Measurements from ENCODE around the gene PRMT7. TPM values are rescaled to one million over a fixed set of nuclear protein-coding genes. Genes with fewer than 3 reads are reported as not detected.
A peak's percentile ranks its signal among the peaks of the same experiment; 100 is the strongest.

PRMT7 gene
- total and polyA plus RNA-seq, 8 donors = 11.6 to 47.9 (median 17.9) TPM

DNA sequence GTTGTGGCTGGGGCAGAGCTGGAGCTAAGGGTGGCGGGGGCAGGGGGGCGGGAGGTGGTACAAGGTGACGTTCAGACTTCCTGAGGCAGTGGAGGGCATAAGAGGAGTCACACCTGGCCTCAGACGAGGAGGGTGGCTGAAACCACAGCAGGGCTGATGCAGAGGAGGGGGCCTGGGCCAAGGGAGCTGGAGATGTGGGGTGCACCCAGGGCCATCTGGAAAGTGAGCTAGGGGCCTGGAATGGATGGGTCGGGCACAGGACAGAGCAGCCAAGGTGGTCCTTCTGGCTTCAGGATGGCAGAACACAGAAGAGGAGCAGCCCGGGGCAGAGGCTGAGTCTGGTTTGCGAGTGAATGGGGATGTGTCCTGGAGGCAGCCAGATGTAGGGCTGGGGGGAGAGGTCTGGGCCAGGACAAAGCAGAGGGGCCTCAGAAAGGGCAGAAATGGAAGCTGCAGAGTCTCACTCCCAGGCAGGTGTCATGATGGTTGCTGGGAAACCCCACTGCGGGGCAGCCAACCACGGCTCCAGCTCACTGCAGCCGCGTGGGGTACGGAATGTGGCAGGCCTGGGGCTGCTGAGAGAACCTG lies 57.6 kb downstream of the PRMT7 start:
- no peak for FAIRE-seq
- WGBS, 2 donors = 84 to 86% methylated on average over 12 of the region's 12 CpGs
- ATAC-seq = no peak

GRCh38 chr16:68369168-68369567 lies 58.3 kb downstream of the PRMT7 start:
- intact Hi-C loops (cut with DNase I) = no loop called here
- no peak overlapping the region for H3K4me3 ChIP-seq
- TF ChIP-seq, protein P1, sequence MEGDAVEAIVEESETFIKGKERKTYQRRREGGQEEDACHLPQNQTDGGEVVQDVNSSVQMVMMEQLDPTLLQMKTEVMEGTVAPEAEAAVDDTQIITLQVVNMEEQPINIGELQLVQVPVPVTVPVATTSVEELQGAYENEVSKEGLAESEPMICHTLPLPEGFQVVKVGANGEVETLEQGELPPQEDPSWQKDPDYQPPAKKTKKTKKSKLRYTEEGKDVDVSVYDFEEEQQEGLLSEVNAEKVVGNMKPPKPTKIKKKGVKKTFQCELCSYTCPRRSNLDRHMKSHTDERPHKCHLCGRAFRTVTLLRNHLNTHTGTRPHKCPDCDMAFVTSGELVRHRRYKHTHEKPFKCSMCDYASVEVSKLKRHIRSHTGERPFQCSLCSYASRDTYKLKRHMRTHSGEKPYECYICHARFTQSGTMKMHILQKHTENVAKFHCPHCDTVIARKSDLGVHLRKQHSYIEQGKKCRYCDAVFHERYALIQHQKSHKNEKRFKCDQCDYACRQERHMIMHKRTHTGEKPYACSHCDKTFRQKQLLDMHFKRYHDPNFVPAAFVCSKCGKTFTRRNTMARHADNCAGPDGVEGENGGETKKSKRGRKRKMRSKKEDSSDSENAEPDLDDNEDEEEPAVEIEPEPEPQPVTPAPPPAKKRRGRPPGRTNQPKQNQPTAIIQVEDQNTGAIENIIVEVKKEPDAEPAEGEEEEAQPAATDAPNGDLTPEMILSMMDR (IDR thresholded peaks at IDR 0.05) = no peak
- whole genome bisulfite sequencing, 2 donors = 88 to 90% methylated on average over 3 to 4 of the region's 4 CpGs
- no peaks in the 10 kb centered on the region for H3K9me3 ChIP-seq
- H3K27ac ChIP-seq = no peak overlapping the region
- no peak for ATAC-seq
- no peaks in the 10 kb centered on the region for H3K4me1 ChIP-seq
- DNase-seq = peak in 2 of 6 donors; percentile 3 to 18
- H3K27me3 ChIP-seq = no peaks in the 10 kb centered on the region
- no peaks in the 10 kb centered on the region for H3K36me3 ChIP-seq
- FAIRE-seq = no peak

More for the DNA sequence above, 57.6 kb downstream of the PRMT7 start:
- H3K4me1 ChIP-seq = no peaks in the 10 kb centered on the region
- no peaks in the 10 kb centered on the region for H3K9me3 ChIP-seq
- H3K4me3 ChIP-seq = no peak overlapping the region
- H3K27ac ChIP-seq = no peak overlapping the region
- no peaks in the 10 kb centered on the region for H3K27me3 ChIP-seq
- TF ChIP-seq, protein P1 (IDR thresholded peaks at IDR 0.05) = no peak
- H3K36me3 ChIP-seq = no peaks in the 10 kb centered on the region
- peak in 2 of 6 donors; percentile 5 to 24 for DNase-seq
- intact Hi-C loops (cut with DNase I) = no loop called here

DNA sequence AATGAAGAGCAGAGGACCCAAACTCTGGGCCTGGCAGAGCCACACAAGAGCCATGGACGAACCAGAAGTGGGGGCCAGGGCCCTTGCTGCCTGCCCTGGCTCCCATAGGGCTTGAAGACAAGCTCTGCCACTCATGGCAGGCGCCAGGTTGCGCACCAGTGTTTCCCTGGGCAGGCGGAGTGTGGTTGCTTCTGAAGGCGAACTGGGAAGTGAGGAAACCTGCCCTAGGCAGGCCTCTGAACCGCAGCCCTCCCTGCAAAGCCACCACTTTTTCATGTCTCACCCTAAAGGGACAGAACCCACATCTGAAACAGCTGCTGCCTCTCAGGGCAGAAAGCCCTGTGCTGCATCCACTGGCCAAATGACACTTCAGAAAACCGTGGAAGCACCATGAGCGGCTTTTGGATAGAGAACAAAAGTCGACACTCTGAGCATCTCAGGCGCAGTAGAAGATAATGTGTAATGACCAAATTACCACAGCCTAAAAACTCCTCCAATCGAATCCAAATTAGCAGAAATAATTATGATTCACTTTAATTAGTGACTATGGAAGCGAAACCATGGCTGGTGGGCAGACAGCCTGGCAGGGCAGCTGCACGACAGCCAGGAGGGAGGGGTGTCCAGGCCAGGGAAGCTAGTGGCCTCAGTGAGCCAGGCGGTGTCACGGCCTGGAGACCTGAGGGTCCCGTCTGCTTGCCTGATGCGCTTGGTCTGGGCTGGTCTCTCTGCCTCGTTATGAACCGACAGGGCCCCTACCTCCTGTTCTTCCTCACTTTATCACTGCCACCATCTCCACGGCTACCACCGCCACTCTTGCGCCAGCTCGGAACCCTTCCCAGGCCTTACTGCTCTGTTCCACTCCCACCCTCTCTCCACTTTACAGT lies 59.1 kb downstream of the PRMT7 start:
- FAIRE-seq (no peak), DNase-seq (peak in 2 of 6 donors; percentile 7 to 26), ATAC-seq (no peak)
- H3K4me1 ChIP-seq = no peaks in the 10 kb centered on the region
- no peak overlapping the region for H3K27ac ChIP-seq
- no peak overlapping the region for H3K4me3 ChIP-seq
- no peaks in the 10 kb centered on the region for H3K36me3 ChIP-seq
- H3K9me3 ChIP-seq = no peaks in the 10 kb centered on the region
- intact Hi-C loops (cut with DNase I) = no loop called here
- 89 to 90% methylated on average over 23 of the region's 23 CpGs for WGBS, 2 donors
- H3K27me3 ChIP-seq = no peaks in the 10 kb centered on the region
- TF ChIP-seq, protein P1 (IDR thresholded peaks at IDR 0.05) = no peak

DNA sequence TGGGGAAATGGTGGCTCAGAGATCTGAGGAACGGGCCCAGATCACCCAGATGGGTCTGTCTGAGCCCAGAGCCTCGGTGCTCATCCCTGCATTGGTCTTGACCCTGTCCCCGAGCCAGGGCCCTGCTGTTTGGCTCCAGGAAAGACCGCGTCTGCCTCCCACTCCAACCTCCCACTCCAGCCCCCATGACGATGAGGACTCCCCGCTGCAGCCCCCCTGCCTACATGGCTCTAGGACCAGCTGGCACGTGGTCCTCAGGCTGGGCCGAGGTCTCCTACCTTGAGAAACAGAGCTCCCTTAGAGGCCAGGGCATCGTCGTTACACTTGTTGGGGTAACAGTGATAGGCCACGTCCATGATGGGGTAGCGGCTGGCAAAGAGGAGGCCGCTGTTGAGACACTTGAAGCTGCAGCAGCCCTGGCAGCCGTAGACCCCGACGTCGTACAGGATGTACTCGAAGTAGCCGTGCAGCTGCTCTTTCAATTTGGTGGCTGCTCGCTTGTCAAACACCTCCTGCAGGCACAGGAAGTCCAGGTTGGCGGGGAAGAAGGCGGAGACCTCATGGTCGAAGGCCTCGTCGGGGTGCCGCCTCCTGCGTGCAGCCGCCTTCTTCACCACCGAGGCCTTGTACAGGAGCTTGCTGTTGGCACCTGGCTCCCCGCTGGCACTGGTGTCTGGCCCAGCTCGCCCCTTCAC lies 59.9 kb downstream of the PRMT7 start:
- Histone ChIP-seq H3K4me1 (no peaks in the 10 kb centered on the region), H3K27ac (no peak overlapping the region), H3K4me3 (no peak overlapping the region), H3K9me3 (no peaks in the 10 kb centered on the region), H3K27me3 (no peaks in the 10 kb centered on the region), H3K36me3 (no peaks in the 10 kb centered on the region)
- WGBS, 2 donors = 87 to 89% methylated on average over 26 to 32 of the region's 32 CpGs
- intact Hi-C loops (cut with DNase I) = no loop called here
- FAIRE-seq (no peak), DNase-seq (peak in 1 of 6 donors; percentile 63), ATAC-seq (no peak)
- TF ChIP-seq, protein P1 (IDR thresholded peaks at IDR 0.05) = no peak

Data from pancreas (tissue), 10 donors.